Middle frontal gyrus (tissue), 1 donor: ENCODE data around the gene KIF5C.

Experiments used
- DNase-seq: peaks from one replicate; pipeline ENCODE4 v3.0.0-alpha.2; 2015; ENCODE audit warnings: low spot score; ENCODE audit errors: extremely low spot score

Gene KIF5C

DNA sequence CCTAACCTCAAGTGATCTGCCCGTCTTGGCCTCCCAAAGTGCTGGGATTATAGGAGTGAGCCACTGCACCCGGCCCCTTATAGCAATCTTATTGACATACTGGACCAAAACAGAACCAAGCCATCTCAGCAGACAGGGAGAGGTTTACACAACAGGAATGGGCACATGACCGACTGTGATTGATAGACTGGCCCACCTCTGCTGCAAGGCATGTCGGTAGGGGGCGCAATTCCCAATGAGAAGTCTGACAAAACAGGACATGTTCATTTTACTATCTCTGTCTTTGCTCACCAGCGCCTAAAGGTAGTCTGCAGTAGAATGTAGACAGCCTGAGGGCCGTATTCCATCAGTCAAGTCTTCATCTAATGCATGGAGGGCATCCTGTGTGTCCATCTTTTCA, 165.4 kb downstream of the KIF5C start:
- DNase-seq = no peak

DNA sequence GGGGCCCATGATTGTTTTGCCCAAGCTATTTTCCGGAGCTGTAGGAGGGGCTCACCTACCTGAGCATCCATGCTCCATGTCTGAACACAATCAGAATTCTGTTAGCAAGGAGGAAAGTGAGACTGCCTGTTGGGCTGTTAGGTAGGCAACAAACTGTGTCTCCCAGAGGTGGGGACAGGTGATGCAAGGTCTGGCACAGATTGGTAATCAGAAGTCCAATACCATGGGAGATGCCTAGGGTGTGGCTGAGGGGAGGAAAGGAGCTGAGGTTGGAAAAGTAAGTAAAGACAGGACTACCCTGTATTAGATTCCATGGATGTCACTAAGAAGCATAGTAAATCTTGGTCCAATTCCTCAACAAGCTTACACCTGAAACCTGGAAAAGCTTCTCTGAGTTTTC, 166.5 kb downstream of the KIF5C start:
- no peak for DNase-seq

- no peak for DNase-seq
These were observed 167.9 kb downstream of the KIF5C start for GRCh38 chr2:149042881-149043280.

- DNase-seq = no peak
These were observed 169.5 kb downstream of the KIF5C start for GRCh38 chr2:149044500-149044899.

DNA sequence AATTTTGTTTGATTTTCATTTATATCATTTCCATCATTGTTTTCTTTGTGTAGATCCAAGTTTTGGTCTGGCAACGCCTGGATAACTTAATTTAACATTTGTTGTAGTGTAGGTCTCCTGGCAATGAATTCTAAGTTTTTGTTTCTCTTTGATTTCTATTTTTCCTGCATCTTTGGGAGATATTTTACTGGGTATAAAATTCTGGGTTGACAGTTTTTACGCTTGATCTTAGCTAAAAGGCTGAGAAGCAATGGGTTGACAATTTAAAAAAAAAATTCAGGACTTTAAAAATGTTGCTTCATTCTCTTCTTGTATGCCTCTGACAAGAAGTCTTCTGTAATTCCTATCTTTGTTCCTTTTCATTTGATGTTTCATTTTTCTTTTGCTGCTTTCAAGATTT, 172.1 kb downstream of the KIF5C start:
- DNase-seq = no peak

DNA sequence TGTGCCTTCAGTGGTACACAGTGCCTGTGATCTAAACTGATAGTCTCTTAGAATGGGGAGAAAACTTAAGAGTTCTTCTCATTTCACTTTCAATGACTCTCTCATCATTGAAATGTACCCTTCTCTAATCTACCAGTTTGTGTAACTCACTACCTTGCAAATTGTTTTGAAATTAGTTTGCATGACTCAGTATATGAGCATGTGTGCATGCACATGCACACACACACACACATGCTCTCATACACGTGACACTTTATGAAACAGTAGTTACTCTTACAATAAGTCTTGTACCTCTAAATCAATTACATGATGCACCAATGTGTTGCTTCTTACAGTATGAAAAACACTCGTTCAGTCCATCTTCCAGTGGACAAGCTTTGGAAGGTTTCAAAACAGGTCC, 174.1 kb downstream of the KIF5C start:
- DNase-seq = no peak

DNA sequence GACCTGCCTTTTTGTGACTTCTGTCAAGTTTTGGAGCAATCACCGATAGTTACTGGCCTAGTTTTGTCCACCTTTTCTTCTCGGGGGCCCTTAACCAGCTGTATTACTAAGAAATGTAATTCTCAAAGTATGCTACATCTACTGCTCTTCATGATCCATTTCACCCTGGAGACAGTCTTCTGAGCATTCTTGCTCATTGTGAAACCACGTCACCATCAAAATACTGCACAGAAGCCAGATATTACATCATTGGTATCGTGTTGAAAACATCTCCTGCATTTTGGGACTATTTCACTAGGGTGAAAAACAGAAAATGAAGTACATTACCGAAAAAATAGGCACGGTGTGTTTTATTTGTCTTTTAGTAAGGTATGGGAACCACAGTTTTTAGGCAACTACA, 175.2 kb downstream of the KIF5C start:
- no peak for DNase-seq

GRCh38 chr2:149055751-149056150, 180.7 kb downstream of the KIF5C start:
- no peak for DNase-seq

DNA sequence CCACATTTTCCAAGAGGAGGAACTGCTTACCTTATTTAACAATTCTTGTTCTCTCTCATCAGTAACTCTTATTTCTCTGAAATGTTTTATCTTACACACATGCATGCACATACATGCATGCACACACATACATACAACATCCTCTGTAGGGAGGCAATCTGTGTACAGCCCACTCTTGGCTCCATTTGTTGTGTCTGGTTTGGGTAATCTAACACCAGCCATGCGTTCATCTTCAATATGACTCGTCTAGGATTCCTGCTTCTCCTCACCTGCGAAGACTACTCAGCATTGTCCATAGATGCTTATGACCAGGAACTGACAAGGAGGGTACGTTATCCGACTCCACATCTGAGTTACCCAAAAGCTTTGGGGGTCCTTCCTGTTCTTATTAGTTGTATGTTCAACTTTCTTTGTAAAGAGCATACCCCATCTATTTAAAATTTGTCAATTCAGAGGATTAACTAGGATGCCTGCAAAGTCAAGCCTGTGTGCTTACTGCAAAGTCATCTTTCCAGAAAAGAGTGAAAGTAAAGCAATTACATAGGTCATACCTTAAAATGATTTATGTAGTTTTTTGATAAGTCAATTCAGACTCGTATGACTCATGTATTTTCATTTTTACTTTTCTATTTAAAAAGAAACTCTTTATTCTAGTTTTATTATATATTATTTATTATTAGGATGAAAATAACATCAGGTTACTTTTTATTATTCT, 181.7 kb downstream of the KIF5C start:
- no peak for DNase-seq

DNA sequence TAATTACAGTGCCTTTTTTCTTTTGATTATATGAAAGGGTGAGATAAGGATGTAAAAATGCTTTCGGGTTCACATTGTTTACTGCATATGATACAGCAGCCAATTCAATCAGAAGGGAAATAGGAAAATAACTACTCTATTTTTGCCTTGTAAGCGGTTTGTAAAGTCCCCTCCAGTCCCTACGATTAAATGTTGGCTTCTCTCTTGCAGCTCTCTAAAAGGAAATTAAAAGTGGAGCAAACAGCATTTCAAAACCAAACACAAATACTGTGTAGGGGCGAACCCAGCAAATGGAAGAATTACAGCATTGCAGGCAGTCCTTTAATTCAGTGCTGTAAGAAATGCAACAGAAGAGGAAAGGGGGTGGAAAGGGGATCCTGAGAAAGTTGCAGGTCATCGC, 182.4 kb downstream of the KIF5C start:
- DNase-seq = no peak

GRCh38 chr2:149058936-149059335, 183.9 kb downstream of the KIF5C start:
- DNase-seq = no peak

GRCh38 chr2:149059822-149060221, 184.8 kb downstream of the KIF5C start:
- no peak for DNase-seq

- DNase-seq = no peak
These were observed 186.2 kb downstream of the KIF5C start for GRCh38 chr2:149061133-149061745.

GRCh38 chr2:149062531-149062930, 187.5 kb downstream of the KIF5C start:
- DNase-seq = no peak

DNA sequence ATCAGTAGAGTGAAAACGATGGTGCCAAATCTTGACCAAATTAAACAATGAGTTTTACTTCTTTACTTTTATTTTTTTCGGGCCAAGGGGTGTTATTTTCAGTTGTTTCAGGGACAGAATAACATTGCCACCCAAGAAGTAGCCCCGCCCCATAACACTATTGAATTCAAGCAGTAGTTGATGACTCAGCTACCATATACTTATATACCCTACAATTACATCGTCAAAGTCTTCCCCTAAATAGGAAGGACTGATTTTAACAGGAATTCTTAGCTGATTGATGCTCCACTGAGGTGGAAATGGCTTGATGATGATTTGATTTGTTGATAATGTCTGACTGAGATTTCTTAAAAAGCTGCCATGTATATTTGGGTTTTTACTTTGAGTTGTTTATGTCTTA, 188.2 kb downstream of the KIF5C start:
- no peak for DNase-seq

- DNase-seq = no peak
These were observed 189.4 kb downstream of the KIF5C start for GRCh38 chr2:149064365-149064841.

GRCh38 chr2:149064856-149065630, 190.0 kb downstream of the KIF5C start:
- no peak for DNase-seq

- no peak for DNase-seq
These were observed 193.4 kb downstream of the KIF5C start for GRCh38 chr2:149068225-149068995.

DNA sequence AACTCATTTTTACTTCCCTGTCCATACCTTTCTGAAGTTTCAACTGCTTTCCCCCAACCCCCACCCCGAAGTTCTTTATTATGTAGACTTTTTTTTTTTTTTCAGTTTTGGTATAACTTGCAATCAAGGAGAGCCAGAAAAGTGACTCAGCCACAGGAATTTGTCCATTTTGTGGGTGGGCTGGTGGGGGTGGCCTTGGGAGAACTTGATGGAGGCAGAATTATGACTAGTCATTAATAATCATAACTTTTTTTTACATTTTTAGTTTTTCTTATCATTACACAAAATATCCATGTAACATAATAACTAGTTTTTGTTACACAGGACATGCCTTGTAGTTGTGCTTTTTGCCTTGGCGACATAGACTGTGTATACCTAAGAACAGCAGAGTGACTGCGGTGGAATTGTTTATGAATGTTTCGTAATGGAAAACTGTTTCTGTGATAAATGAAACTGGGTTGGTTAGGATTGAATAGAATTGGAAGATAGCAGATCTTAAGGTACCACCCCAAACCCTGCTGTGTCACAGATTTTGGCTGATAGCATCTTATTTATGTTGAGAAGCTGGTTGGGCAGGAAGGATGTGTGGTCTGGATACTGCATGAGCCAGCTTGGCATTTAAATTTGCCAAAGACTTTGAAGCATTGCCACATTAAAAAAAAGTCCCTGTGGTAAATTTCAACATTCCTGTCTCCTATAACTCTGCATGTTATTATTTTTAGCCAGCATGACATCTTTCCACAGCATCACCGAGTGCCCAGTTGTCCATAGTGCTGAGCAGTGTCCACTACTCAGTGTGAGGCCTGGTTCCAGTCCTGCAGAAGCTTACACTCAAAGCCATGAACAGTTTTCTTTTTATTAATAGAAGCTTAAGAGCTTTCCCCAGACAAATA, 194.2 kb downstream of the KIF5C start:
- DNase-seq = no peak

DNA sequence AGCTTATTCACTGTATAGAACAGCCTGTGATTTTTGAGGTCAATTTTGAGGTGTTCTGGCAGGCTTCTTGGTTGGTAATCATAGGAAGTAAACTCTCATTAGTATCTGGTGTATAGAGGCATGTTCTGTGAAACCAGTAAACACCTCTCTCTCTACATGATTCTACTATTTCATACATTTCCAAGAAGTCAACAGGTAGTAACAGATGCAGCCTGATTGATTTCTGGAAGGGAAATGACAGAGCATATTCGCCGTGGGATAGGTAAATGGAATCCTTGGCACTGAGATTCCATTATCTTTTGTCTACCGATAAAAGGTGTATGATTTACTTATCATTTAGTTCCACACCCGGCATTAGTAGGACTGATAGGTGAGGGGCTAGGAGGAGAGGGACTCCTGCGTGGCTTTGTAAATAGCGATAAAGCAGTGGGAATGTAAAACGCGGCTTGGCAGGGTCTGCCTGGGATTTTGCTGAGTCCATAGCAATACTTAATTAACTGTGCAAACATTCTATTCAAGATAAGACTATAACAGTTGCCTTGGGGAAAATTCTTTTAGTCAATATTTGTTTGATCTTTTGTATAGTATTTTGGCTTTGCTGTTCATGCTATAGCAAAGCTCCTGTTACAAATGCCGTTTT, 195.8 kb downstream of the KIF5C start:
- DNase-seq = no peak
